ENCODE data around the gene C16orf74.

C16orf74 gene

DNA sequence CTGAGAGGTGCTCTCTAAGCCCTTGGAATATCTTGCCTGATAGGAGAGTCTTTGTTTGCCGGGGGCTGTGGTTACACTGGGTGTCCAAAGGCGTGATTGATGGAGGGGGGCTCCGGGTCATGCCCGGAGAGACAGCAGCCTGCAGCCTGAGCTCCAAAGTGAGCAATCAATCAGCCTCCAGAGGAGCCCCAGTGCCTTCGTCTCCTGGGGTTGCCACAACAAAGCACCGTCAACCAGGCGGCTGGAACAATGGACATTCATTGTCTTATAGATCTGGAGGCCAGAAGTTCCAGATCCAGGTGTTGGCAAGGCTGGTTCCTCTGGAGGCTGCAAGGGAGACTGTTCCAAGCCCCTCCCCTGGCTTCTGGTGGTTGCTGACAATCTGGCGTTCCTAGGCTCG is 38.1 kb downstream of the C16orf74 start:
- no peak overlapping the region for H3K27ac Mint-ChIP-seq
- no peaks in the 10 kb centered on the region for H3K36me3 Mint-ChIP-seq (ENCODE audit: low read depth)

DNA sequence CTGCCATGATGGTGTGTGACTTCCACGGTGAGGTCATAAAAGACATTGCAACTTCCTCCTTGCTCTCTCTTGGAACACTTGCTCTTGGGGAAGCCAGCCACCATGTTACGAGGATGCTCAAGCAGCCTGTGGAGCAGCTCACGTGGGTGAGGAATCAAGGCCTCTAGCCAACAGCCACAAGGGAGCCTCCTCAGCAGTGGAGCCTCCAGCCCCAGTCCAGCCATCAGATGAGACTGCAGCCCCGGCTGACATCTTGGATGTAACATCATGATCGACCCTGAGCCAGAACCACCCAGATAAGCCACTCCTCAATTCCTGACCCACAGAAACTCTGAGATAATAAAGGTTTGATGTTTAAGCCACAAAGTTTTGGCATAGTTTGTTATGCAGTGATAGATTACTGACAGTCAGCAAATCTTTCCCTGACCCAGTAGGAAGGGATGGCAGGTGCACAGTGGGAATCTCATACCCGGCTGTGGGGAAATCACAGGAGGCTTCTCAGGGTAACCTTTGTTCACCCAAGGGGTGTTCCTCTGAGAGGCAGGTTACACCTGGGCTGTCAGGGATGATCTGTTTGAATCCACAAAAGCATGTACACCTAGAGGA is 38.8 kb downstream of the C16orf74 start:
- no peaks in the 10 kb centered on the region for H3K36me3 Mint-ChIP-seq (ENCODE audit: low read depth)
- peaks cover 50% of the 10 kb centered on the region for H3K27me3 Mint-ChIP-seq (ENCODE audit: low read depth, poor library complexity)
- H3K27ac Mint-ChIP-seq = no peak overlapping the region
- no peak overlapping the region for H3K4me3 Mint-ChIP-seq
- peaks cover 47% of the 10 kb centered on the region for H3K4me1 Mint-ChIP-seq
- DNase-seq = no peak
- H3K9me3 Mint-ChIP-seq = peaks cover 8% of the 10 kb centered on the region
- TF ChIP-seq, protein P1, sequence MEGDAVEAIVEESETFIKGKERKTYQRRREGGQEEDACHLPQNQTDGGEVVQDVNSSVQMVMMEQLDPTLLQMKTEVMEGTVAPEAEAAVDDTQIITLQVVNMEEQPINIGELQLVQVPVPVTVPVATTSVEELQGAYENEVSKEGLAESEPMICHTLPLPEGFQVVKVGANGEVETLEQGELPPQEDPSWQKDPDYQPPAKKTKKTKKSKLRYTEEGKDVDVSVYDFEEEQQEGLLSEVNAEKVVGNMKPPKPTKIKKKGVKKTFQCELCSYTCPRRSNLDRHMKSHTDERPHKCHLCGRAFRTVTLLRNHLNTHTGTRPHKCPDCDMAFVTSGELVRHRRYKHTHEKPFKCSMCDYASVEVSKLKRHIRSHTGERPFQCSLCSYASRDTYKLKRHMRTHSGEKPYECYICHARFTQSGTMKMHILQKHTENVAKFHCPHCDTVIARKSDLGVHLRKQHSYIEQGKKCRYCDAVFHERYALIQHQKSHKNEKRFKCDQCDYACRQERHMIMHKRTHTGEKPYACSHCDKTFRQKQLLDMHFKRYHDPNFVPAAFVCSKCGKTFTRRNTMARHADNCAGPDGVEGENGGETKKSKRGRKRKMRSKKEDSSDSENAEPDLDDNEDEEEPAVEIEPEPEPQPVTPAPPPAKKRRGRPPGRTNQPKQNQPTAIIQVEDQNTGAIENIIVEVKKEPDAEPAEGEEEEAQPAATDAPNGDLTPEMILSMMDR (IDR thresholded peaks at IDR 0.05) = no peak

More for the DNA sequence above, 38.1 kb downstream of the C16orf74 start:
- H3K27me3 Mint-ChIP-seq (ENCODE audit: low read depth, poor library complexity) = peaks cover 53% of the 10 kb centered on the region
- peaks cover 47% of the 10 kb centered on the region for H3K4me1 Mint-ChIP-seq
- peaks cover 8% of the 10 kb centered on the region for H3K9me3 Mint-ChIP-seq
- H3K4me3 Mint-ChIP-seq = peak overlapping the region; percentile 16
- DNase-seq = peak; percentile 53
- TF ChIP-seq, protein P1 (IDR thresholded peaks at IDR 0.05) = no peak

DNA sequence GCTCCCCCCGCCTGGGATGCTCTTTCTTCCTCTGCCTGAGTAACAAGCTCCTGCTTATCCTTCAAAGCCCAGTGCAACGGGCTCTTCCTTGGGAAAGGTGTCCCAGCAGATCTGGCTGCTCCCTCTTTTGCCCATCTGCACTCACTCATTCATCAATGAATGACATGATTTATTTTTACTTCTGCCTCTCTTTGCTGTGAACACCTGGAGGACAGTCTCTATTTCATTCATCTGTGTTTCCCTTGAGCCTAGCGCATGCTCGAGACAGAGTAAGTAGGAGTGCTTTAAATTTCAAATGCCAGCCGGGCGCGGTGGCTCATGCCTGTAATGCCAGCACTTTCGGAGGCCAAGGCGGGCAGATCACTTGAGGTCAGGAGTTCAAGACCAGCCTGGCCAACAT is 40.2 kb downstream of the C16orf74 start:
- TF ChIP-seq, protein P1 (IDR thresholded peaks at IDR 0.05) = no peak
- H3K4me3 Mint-ChIP-seq = no peak overlapping the region
- no peak overlapping the region for H3K27ac Mint-ChIP-seq

DNA sequence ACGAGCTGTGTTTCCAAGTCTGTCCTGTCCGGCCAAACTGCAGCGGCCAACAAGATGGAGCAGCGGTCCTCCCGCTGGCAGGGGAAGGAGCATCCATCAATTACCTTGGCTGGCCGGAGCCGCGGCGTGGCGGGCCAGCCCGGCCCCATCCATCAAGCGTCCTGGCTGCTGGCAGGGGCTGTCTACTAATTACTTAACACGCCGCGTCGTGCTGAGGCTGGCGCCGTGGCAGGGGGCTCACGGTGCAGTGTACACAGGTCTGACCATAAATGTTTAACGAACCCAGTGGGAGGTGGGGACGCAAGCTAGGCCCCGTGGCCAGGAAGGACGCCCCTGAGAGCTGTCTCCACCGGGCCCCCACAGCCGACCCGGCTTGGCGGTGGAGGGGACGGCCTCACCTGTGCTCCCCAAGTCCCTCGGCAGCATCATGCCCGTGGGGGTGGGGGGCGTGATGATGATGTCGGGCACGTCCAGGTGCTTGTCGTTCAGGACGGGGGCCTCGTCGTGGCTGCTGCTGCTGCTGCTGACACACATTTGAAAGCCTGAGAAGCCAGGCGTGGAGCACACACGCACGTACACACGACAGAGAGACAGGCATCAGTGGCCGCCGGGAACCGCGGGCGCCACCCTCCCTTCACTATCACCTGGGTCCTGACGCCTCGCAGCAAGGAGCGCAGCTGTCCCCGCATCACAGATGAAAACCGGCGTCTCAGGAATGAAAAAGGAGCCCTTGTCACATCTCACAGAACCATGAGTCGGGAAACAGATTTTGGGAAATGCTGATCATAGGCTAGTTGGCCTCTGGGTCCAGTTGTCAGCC is 40.9 kb downstream of the C16orf74 start:
- no peak overlapping the region for H3K27ac Mint-ChIP-seq
- peaks cover 39% of the 10 kb centered on the region for H3K27me3 Mint-ChIP-seq (ENCODE audit: low read depth, poor library complexity)
- H3K4me3 Mint-ChIP-seq = no peak overlapping the region
- peaks cover 8% of the 10 kb centered on the region for H3K9me3 Mint-ChIP-seq
- TF ChIP-seq, protein P1 (IDR thresholded peaks at IDR 0.05) = no peak
- peak; percentile 53 for DNase-seq
- peaks cover 4% of the 10 kb centered on the region for H3K36me3 Mint-ChIP-seq (ENCODE audit: low read depth)
- H3K4me1 Mint-ChIP-seq = peaks cover 42% of the 10 kb centered on the region

More for the DNA sequence above, 40.2 kb downstream of the C16orf74 start:
- Mint-ChIP-seq H3K36me3 (ENCODE audit: low read depth) (peaks cover 4% of the 10 kb centered on the region), H3K9me3 (peaks cover 8% of the 10 kb centered on the region), H3K4me1 (peaks cover 46% of the 10 kb centered on the region), H3K27me3 (ENCODE audit: low read depth, poor library complexity) (peaks cover 47% of the 10 kb centered on the region)
- DNase-seq = no peak

DNA sequence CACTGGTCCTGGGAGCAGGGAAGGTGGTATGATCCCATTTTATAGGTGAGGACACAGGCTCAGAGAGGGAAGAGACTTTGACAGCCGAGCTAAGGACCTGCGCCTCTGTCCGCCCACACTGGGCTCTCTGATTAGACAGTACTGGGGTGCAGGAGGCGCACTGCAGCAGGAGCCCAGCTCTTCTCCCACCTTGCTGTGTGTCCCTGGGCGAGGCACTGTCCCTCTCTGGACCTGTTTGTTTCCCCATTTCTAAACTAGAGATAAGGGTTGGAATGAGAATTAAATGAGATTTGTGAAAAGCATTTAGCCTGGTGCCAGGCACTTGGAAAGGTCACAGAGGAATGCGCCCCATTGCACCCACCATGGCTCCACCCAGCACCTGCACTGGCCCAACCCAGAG is 42.6 kb downstream of the C16orf74 start:
- H3K36me3 Mint-ChIP-seq (ENCODE audit: low read depth) = peaks cover 4% of the 10 kb centered on the region
- H3K4me1 Mint-ChIP-seq = peaks cover 39% of the 10 kb centered on the region
- TF ChIP-seq, protein P1 (IDR thresholded peaks at IDR 0.05) = no peak
- no peak overlapping the region for H3K27ac Mint-ChIP-seq
- no peak overlapping the region for H3K4me3 Mint-ChIP-seq
- H3K27me3 Mint-ChIP-seq (ENCODE audit: low read depth, poor library complexity) = peaks cover 24% of the 10 kb centered on the region
- no peak for DNase-seq
- peaks cover 8% of the 10 kb centered on the region for H3K9me3 Mint-ChIP-seq

Measured in nephron progenitor cell (in vitro differentiated cells).